UCSD-AML1 (cell line): Measurements from ENCODE around the gene TANGO2.

Experiments
- DNase-seq: peaks from one replicate; lab custom pipeline; 2025; ENCODE audit not compliant: unreplicated experiment; lab: John Stamatoyannopoulos, UW

Gene TANGO2

DNA sequence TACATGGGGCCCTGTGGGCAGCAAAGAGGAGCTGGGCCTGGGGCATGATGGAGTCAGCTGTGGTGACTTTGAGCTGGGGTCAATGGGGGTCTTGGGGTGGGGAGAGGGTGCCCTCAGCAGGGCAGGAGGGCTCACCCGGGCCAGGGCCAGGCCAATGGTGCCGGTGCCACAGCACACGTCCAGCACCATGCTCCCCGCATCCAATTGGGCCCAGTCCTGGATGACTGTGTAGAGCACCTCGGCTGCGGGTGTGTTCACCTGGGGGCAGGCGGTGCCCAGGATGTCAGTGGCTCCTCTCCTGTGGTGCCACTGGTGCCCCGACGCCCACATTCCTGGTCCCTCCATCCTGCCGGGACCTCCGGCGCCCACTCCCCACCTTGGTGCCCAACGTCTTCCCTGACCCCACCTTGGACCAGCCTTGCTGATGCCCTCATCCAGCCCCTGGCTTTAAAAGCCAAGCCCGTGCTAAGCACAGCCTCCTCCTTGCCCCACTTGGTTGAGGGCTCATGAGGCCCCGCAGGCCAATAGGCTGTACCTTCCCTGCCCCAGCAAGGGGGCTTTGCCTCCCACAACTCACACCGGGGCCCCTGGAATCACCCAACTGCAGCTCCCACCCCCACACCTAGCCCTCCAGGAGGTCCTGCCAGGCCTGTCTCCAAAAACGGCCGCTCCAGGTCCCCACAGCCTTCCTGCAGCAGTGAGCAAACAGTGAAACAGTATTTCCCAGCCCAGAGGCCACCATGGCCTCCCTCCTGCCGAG is 92.8 kb downstream of the TANGO2 start:
- DNase-seq = no peak

DNA sequence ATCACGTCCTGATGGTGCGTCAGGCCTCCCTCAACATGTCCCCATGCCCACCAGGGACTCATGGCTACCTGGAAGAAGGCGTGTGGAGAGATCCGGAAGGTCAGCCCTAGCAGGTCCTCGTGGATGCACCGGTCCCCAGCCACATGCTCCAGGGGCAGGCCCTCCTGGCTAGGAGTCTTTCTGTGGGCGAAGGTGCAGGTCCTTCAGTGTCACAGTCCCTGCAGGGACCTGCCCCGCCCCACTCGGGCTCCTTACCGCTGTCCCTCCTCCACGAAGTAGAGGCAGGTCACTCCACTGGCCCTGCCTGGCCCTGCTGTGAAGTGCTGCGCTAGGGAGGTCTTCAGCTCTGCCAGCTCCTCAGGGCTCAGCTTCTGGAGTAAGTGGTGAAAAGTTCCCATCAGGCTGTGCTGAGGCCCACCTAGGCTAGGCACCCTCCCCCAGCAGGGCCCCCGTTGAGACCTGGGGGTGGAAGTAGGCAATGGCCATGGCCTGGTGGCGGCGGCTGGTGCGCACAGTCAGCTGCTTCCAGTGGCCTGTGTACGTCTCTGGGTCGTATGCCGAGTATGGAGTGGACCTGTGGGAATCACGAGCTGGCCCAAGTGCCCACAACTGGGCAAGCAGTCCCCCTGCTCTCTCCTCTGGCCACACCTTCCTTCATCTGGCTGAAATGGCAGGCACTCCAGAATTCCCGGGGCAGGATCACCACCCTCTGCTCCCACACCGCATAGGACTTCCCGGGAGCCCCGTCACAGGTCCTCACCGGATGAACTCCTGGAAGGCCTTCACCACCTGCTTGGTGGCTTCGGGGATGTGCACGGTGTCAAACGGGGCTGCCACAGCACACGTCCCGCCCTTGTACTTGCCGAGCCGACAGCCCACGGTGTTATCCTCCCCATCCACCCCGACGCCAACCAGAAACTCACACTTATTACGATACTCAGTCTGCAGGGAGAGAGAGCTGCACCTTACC is 93.9 kb downstream of the TANGO2 start:
- DNase-seq = no peak

DNA sequence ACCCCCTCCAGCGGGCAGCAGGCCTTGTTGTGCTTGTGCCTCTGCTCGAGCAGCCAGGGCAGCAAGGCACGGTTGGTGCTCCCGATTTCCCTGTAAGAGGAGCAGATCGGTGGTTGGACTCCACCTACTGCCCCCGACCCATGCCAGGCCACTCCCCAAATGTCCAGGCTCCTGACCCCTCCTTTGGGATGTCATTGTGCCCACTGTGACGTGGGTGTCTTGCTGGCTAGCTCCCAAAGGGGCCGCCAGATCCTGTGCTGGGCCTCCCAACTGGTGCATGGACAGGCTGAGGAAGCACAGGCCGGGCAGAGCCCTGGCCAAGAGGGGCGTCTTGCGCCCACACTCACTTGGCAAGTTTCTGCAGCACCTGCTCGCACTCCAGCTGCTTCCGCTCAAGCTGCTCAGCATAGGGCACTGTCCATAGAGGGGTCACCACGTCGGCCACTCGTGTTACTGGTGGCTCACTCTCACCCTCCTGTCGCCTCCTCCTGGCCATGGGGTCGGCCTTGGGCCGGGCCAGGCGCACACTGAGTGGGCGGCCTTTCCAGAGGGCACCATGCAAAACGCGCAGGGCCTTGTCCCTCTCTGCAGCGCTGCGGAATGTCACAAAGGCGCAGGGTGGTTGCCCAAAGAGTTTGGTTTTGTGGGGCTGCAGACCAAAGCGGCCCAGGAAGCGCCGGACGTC is 94.9 kb downstream of the TANGO2 start, which contains the start of gene RANBP1:
Gene RANBP1, plus strand, starts transcription at position 414 of the 685 bp plus-strand sequence. Its CDS starts 81 bp downstream, at position 495.
- no peak for DNase-seq

DNA sequence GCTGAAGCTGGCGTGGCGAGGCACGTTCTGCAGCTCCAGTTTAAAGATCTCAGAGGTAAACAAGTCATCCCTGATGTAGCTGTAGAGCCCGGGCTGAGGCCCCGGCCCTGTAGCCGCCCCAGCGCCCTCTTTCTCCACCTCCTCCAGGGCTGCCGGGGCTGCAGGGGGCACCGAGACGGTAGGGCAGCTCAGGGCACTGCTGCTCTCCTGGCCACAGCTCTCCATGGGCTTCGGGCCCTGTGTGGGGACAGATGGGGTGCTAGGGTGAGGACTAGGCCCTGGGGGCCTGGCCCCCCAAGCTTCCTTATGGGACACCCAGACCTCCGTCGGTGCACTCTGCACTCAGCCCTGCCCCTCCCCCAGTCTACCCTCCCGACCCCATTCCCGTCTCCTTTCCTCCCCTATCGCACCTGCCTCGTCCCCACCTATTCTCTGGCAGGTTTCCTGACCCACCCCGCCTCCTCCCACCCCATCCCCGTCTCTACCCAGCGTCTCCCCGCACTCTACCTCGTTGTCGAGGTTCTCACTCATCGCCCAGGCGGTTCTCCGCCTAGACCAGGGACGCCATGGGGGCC is 95.6 kb downstream of the TANGO2 start:
- DNase-seq = no peak
